Cardiac muscle cell (in vitro differentiated cells and primary cell): ENCODE data around the gene PIP5K1C. TPM values are rescaled to one million over a fixed set of nuclear protein-coding genes. Genes with fewer than 3 reads are reported as not detected.
A peak's percentile ranks its signal among the peaks of the same experiment; 100 is the strongest.

Source experiments
- DNase-seq, 2 donors: peaks; one replicate each; pipeline versions ENCODE4 v3.0.0 to v3.0.0-alpha.2; 2010 to 2017; ENCODE audit warnings: low read depth in 1 of 2, low spot score in 1 of 2
- H3K27ac ChIP-seq: fragments of 200-600 bp; sonication (generic); 2 replicates; pipeline ENCODE4 v1.5.1; 2016
- H3K27me3 ChIP-seq: fragments of 200-600 bp; sonication (generic); 2 replicates; pipeline ENCODE4 v1.6.0; 2016; ENCODE audit warnings: control low read depth
- H3K36me3 ChIP-seq: fragments of 200-600 bp; sonication (generic); 2 replicates; pipeline ENCODE4 v1.5.1; 2016; ENCODE audit warnings: control low read depth
- H3K4me1 ChIP-seq: fragments of 200-600 bp; sonication (generic); 2 replicates; pipeline ENCODE4 v1.8.1; 2017; ENCODE audit warnings: low read depth, mild to moderate bottlenecking, mixed run types
- H3K4me3 ChIP-seq: fragments of 200-600 bp; sonication (generic); 2 replicates; pipeline ENCODE4 v1.5.1; 2016; ENCODE audit warnings: mild to moderate bottlenecking
- H3K9me3 ChIP-seq: fragments of 200-600 bp; sonication (generic); 2 replicates; pipeline ENCODE4 v1.5.1; 2017; ENCODE audit warnings: low read depth, mild to moderate bottlenecking, control low read depth
- CTCF ChIP-seq: IDR thresholded peaks from 2 replicates; pipeline ENCODE4 v1.5.1; 2012; ENCODE audit warnings: low read depth, mild to moderate bottlenecking, low read length
- polyA plus RNA-seq: library from polyadenylated mRNA; unstranded; fragments of >200 nt; fragmentation: Nextera tagmentation; extraction: Ambion mirVana; gene quantifications from 2 replicates; pipeline ENCODE4 v1.2.1, GENCODE V29; 2016
- total RNA-seq: library from RNA; depleted of rRNA; stranded (reverse); fragments of >200 nt; gene quantifications from 2 replicates; pipeline ENCODE4 v1.2.3, GENCODE V29; 2016

PIP5K1C gene
- total and polyA plus RNA-seq, 2 experiments from 2014 or later = 21.0 to 28.4 TPM

GRCh38 chr19:3653865-3654513 lies 46.3 kb downstream of the PIP5K1C start:
- DNase-seq = no peak
- H3K36me3 ChIP-seq = peaks cover 13% of the 10 kb centered on the region
- no peaks in the 10 kb centered on the region for H3K27me3 ChIP-seq
- peak; percentile 17 for TF ChIP-seq CTCF
- H3K4me1 ChIP-seq = no peaks in the 10 kb centered on the region
- no peak overlapping the region for H3K27ac ChIP-seq
- H3K9me3 ChIP-seq = no peaks in the 10 kb centered on the region
- H3K4me3 ChIP-seq = no peak overlapping the region

GRCh38 chr19:3653081-3653795 lies 47.0 kb downstream of the PIP5K1C start:
- Histone ChIP-seq H3K4me3 (no peak overlapping the region), H3K4me1 (no peaks in the 10 kb centered on the region), H3K9me3 (no peaks in the 10 kb centered on the region), H3K36me3 (peaks cover 13% of the 10 kb centered on the region), H3K27me3 (no peaks in the 10 kb centered on the region), H3K27ac (no peak overlapping the region)
- no peak for TF ChIP-seq CTCF
- no peak for DNase-seq

GRCh38 chr19:3652422-3652821 lies 47.8 kb downstream of the PIP5K1C start:
- no peaks in the 10 kb centered on the region for H3K27me3 ChIP-seq
- TF ChIP-seq CTCF = no peak
- H3K36me3 ChIP-seq = peaks cover 13% of the 10 kb centered on the region
- H3K4me3 ChIP-seq = no peak overlapping the region
- no peaks in the 10 kb centered on the region for H3K9me3 ChIP-seq
- no peak overlapping the region for H3K27ac ChIP-seq
- no peaks in the 10 kb centered on the region for H3K4me1 ChIP-seq
- no peak for DNase-seq

GRCh38 chr19:3651684-3652083 lies 48.6 kb downstream of the PIP5K1C start:
- no peak for DNase-seq

GRCh38 chr19:3649888-3650287 lies 50.4 kb downstream of the PIP5K1C start:
- Histone ChIP-seq H3K27me3 (no peaks in the 10 kb centered on the region), H3K36me3 (peaks cover 7% of the 10 kb centered on the region), H3K9me3 (no peaks in the 10 kb centered on the region), H3K4me3 (no peak overlapping the region), H3K4me1 (no peaks in the 10 kb centered on the region), H3K27ac (no peak overlapping the region)
- TF ChIP-seq CTCF = no peak
- no peak for DNase-seq

More at GRCh38 chr19:3651684-3652083, 48.6 kb downstream of the PIP5K1C start:
- peaks cover 7% of the 10 kb centered on the region for H3K36me3 ChIP-seq
- no peaks in the 10 kb centered on the region for H3K27me3 ChIP-seq
- H3K9me3 ChIP-seq = no peaks in the 10 kb centered on the region
- no peak for TF ChIP-seq CTCF
- H3K27ac ChIP-seq = no peak overlapping the region
- no peaks in the 10 kb centered on the region for H3K4me1 ChIP-seq
- no peak overlapping the region for H3K4me3 ChIP-seq
